HG03064 (cell line): Measurements from ENCODE around the gene WDFY3.

Experiments used
- ATAC-seq: cut with Tn5 transposase; IDR thresholded peaks from one replicate; pipeline ENCODE4 v1.9.1; 2021; ENCODE audit warnings: low read depth; ENCODE audit not compliant: unreplicated experiment

The WDFY3 gene

GRCh38 chr4:84644087-84644486, 322.4 kb downstream of the WDFY3 start:
- no peak for ATAC-seq

GRCh38 chr4:84639145-84639544, 327.3 kb downstream of the WDFY3 start:
- no peak for ATAC-seq

GRCh38 chr4:84638092-84638491, 328.4 kb downstream of the WDFY3 start:
- no peak for ATAC-seq

- no peak for ATAC-seq
Measured at GRCh38 chr4:84634961-84635360, 331.5 kb downstream of the WDFY3 start.

- no peak for ATAC-seq
Measured at GRCh38 chr4:84632092-84632491, 334.4 kb downstream of the WDFY3 start.

- no peak for ATAC-seq
Measured at GRCh38 chr4:84631573-84631972, 334.9 kb downstream of the WDFY3 start.

GRCh38 chr4:84626673-84627072, 339.8 kb downstream of the WDFY3 start:
- no peak for ATAC-seq

GRCh38 chr4:84623661-84624060, 342.8 kb downstream of the WDFY3 start:
- no peak for ATAC-seq

- no peak for ATAC-seq
Measured at GRCh38 chr4:84622959-84623358, 343.5 kb downstream of the WDFY3 start.
